GM12864 (cell line): ENCODE measurements around the gene DCLK1.

ENCODE experiments used
- DNase-seq: peaks from one replicate; pipeline ENCODE4 v3.0.0-alpha.2; 2011; ENCODE audit warnings: low read depth
- H3K4me3 ChIP-seq: 2 replicates; pipeline ENCODE4 v1.5.1; 2011; ENCODE audit warnings: mild to moderate bottlenecking, low read depth, low read length, control low read depth
- CTCF ChIP-seq: IDR thresholded peaks from 2 replicates; pipeline ENCODE4 v1.5.1; 2011; ENCODE audit warnings: low read depth, mild to moderate bottlenecking, moderate library complexity, low read length, control low read depth, inconsistent platforms; ENCODE audit errors: missing control alignments

DCLK1 gene

GRCh38 chr13:36006894-36007675 lies 124.1 kb downstream of the DCLK1 start:
- no peak for TF ChIP-seq CTCF
- DNase-seq, result no peak
- no peak overlapping the region for H3K4me3 ChIP-seq

- DNase-seq, result no peak
- no peak for TF ChIP-seq CTCF
- no peak overlapping the region for H3K4me3 ChIP-seq
These were observed 124.8 kb downstream of the DCLK1 start for GRCh38 chr13:36006347-36006746.

DNA sequence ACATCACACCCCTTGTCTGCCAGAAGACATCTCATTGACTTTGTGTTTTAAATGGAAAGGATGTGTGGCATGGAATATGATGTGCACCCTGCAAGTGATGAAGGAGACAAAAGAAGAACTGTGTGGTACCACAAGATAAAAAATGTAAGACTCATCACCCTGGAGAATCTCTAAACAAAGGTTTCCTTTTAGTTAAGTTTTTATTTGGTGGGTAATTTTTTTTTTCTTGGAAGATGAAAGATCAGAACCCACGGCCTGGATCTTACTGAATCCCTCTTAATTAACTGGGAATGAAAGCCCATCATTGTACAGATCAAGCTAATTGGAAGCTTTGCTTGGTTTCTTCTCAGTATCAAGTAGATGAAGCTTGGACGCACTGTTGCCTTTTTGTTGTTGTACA lies 129.6 kb downstream of the DCLK1 start:
- H3K4me3 ChIP-seq, result no peak overlapping the region
- no peak for TF ChIP-seq CTCF
- DNase-seq, result no peak

DNA sequence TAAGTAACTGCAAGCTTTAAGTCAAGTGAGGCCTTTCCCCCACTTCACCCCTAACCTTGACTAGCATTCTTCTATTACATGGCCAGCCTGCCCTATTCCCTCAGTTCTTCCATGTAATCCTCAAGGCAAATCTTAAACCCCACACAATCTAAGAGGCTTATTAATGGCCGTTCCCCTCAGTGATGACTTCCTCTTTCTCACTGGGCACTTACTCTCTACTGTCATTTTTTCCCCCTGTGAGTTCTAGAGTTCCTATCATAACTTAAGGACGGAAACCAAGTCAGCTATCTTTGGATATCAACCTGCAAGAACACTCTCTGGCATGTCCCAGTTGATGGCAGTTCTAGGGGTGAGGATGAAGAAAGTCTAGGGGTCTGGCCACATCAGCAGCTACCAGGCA lies 131.2 kb downstream of the DCLK1 start:
- H3K4me3 ChIP-seq, result no peak overlapping the region
- no peak for TF ChIP-seq CTCF
- DNase-seq, result no peak

- no peak overlapping the region for H3K4me3 ChIP-seq
- DNase-seq, result no peak
- no peak for TF ChIP-seq CTCF
These were observed 134.8 kb downstream of the DCLK1 start for GRCh38 chr13:35996360-35996759.

GRCh38 chr13:35995136-35995535 lies 136.0 kb downstream of the DCLK1 start:
- no peak for DNase-seq
- no peak for TF ChIP-seq CTCF
- H3K4me3 ChIP-seq, result no peak overlapping the region
